OCI-M2 (cell line): ENCODE data around the gene RPS21.

Experiments used
- DNase-seq: peaks from one replicate; lab custom pipeline; 2025; ENCODE audit not compliant: unreplicated experiment; lab: John Stamatoyannopoulos, UW

The RPS21 gene

GRCh38 chr20:62386383-62387218 is at the start of gene RPS21:
TSS of gene RPS21 (plus strand) at chr20:62387103. CDS start at chr20:62387339, 236 bp downstream.
- DNase-seq, result peak; percentile 55

GRCh38 chr20:62337558-62338293 is 49.2 kb upstream of the RPS21 start:
- no peak for DNase-seq

GRCh38 chr20:62338294-62338620 is 48.6 kb upstream of the RPS21 start:
- no peak for DNase-seq

- no peak for DNase-seq
These were observed 47.2 kb upstream of the RPS21 start for GRCh38 chr20:62339647-62340062.

- DNase-seq, result no peak
These were observed 44.0 kb upstream of the RPS21 start for GRCh38 chr20:62342910-62343309.

- no peak for DNase-seq
These were observed 42.8 kb upstream of the RPS21 start for GRCh38 chr20:62344092-62344491.

GRCh38 chr20:62344782-62345181 is 42.1 kb upstream of the RPS21 start:
- no peak for DNase-seq

GRCh38 chr20:62345681-62346370 is 41.1 kb upstream of the RPS21 start:
- DNase-seq, result no peak

GRCh38 chr20:62346398-62347150 is 40.3 kb upstream of the RPS21 start:
- no peak for DNase-seq

GRCh38 chr20:62347151-62347404 is 39.8 kb upstream of the RPS21 start:
- no peak for DNase-seq

GRCh38 chr20:62347445-62347844 is 39.5 kb upstream of the RPS21 start:
- DNase-seq, result no peak

GRCh38 chr20:62348604-62349003 is 38.3 kb upstream of the RPS21 start:
- DNase-seq, result no peak

- no peak for DNase-seq
These were observed 37.3 kb upstream of the RPS21 start for GRCh38 chr20:62349556-62350097.

- DNase-seq, result no peak
These were observed 36.7 kb upstream of the RPS21 start for GRCh38 chr20:62350098-62350628.

- no peak for DNase-seq
These were observed 36.1 kb upstream of the RPS21 start for GRCh38 chr20:62350629-62351422.

GRCh38 chr20:62351469-62352401 is 35.2 kb upstream of the RPS21 start:
- DNase-seq, result no peak

- no peak for DNase-seq
These were observed 34.3 kb upstream of the RPS21 start for GRCh38 chr20:62352402-62353288.
